ENCODE data around the gene MARK2.

MARK2 gene

GRCh38 chr11:63912678-63913077 lies 73.8 kb downstream of the MARK2 start:
- H3K36me3 ChIP-seq (ENCODE audit: control insufficient read depth, insufficient read depth, low read length), result peaks cover 9% of the 10 kb centered on the region
- H3K4me3 ChIP-seq (replicated peaks; ENCODE audit: low read depth, low read length), result no peak overlapping the region
- no peaks in the 10 kb centered on the region; the same call in 1 of the 2 replicates for H3K27me3 ChIP-seq (replicated peaks; ENCODE audit: control insufficient read depth, insufficient read depth, low read length)
- DNase-seq (ENCODE audit: extremely low read depth, insufficient read length), result no peak
- TF ChIP-seq CTCF (IDR thresholded peaks at IDR 0.05; ENCODE audit: insufficient read depth, low read length, poor library complexity, severe bottlenecking), result no peak

GRCh38 chr11:63913866-63914830 lies 75.2 kb downstream of the MARK2 start:
- no peak for DNase-seq (ENCODE audit: extremely low read depth, insufficient read length)
- no peaks in the 10 kb centered on the region; the same call in 1 of the 2 replicates for H3K27me3 ChIP-seq (replicated peaks; ENCODE audit: control insufficient read depth, insufficient read depth, low read length)
- H3K4me3 ChIP-seq (replicated peaks; ENCODE audit: low read depth, low read length), result no peak overlapping the region
- TF ChIP-seq CTCF (IDR thresholded peaks at IDR 0.05; ENCODE audit: insufficient read depth, low read length, poor library complexity, severe bottlenecking), result no peak
- H3K36me3 ChIP-seq (ENCODE audit: control insufficient read depth, insufficient read depth, low read length), result peaks cover 3% of the 10 kb centered on the region

GRCh38 chr11:63914896-63915691 lies 76.2 kb downstream of the MARK2 start:
- Histone ChIP-seq H3K27me3 (replicated peaks; ENCODE audit: control insufficient read depth, insufficient read depth, low read length) (no peaks in the 10 kb centered on the region; the same call in 1 of the 2 replicates), H3K4me3 (replicated peaks; ENCODE audit: low read depth, low read length) (no peak overlapping the region), H3K36me3 (ENCODE audit: control insufficient read depth, insufficient read depth, low read length) (peaks cover under 1% of the 10 kb centered on the region; the same call in 1 of the 2 replicates)
- no peak for DNase-seq (ENCODE audit: extremely low read depth, insufficient read length)
- TF ChIP-seq CTCF (IDR thresholded peaks at IDR 0.05; ENCODE audit: insufficient read depth, low read length, poor library complexity, severe bottlenecking), result no peak

- peak; percentile 39 for TF ChIP-seq CTCF (IDR thresholded peaks at IDR 0.05; ENCODE audit: insufficient read depth, low read length, poor library complexity, severe bottlenecking)
- Histone ChIP-seq H3K27me3 (replicated peaks; ENCODE audit: control insufficient read depth, insufficient read depth, low read length) (no peaks in the 10 kb centered on the region; the same call in 1 of the 2 replicates), H3K36me3 (ENCODE audit: control insufficient read depth, insufficient read depth, low read length) (no peaks in the 10 kb centered on the region), H3K4me3 (replicated peaks; ENCODE audit: low read depth, low read length) (peak overlapping the region; percentile 58)
- no peak for DNase-seq (ENCODE audit: extremely low read depth, insufficient read length)
These were observed 77.3 kb downstream of the MARK2 start for GRCh38 chr11:63915961-63916836.
